Umbilical cord (tissue), 2 donors: Measurements from ENCODE around the gene MS4A1. TPM values are rescaled to one million over a fixed set of nuclear protein-coding genes. Genes with fewer than 3 reads are reported as not detected.
"Not testable (repeated sequence)": the region's sequence is repeated elsewhere in the genome, so short reads cannot be mapped to it uniquely, and the experiment has no call there.

ENCODE experiments used
- DNase-seq: peaks from one replicate; pipeline ENCODE4 v3.0.0-alpha.2; 2015; ENCODE audit warnings: low spot score
- total RNA-seq: library from RNA; depleted of rRNA; stranded (reverse); fragments of >200 nt; gene quantifications from one replicate; pipeline ENCODE4 v1.2.3, GENCODE V29; 2014; ENCODE audit warnings: low replicate concordance; ENCODE audit not compliant: insufficient read depth

The MS4A1 gene
- total RNA-seq, 1 donor from 2014 or later: 6.0 TPM

GRCh38 chr11:60502221-60502775, 46.7 kb downstream of the MS4A1 start:
- no peak for DNase-seq

GRCh38 chr11:60504219-60504905, 48.7 kb downstream of the MS4A1 start:
- DNase-seq: no peak

GRCh38 chr11:60509609-60510008, 54.0 kb downstream of the MS4A1 start:
- DNase-seq: not testable (repeated sequence)

DNA sequence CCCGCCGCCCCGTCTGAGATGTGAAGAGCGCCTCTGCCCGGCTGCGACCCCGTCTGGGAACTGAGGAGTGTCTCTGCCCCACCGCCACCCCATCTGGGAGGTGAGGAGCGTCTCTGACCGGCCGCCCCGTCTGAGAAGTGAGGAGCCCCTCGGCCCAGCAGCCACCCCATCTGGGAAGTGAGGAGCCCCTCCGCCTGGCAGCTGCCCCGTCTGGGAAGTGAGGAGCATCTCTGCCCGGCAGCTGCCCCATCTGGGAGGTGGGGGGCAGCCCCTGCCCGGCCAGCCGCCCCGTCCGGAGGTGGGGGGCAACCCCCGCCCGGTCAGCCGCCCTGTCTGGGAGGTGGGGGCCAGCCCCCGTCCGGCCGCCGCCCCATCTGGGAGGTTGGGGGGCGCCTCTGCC, 54.6 kb downstream of the MS4A1 start:
- not testable (repeated sequence) for DNase-seq

GRCh38 chr11:60511393-60511792, 55.7 kb downstream of the MS4A1 start:
- no peak for DNase-seq

DNA sequence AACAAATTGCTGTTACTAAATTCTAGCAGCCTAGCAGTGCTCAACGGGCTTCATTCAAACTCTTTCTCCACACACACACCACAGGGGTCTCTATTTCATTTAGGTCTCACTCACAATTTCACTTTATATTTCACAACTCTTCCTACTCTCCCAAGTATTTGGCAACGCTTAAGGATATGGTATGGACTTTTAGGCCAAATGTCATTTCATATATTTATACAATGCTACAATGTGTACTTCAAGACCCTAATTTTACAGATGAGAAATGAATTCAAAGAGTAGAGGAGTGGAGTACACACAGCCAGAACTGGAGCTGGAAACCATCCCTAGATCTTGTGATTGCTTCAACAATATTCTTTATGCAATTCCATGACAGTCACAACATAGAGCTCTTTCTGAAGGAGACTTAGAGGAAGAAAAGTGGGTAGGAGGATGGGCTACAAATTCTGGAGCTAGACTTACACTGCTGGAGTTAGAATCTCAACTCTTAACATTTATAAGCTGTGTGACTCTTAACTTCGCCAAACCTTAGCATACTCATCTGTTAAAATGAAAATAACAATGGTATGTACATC, 57.1 kb downstream of the MS4A1 start:
- DNase-seq: no peak

GRCh38 chr11:60513496-60514460, 58.1 kb downstream of the MS4A1 start:
- no peak for DNase-seq

DNA sequence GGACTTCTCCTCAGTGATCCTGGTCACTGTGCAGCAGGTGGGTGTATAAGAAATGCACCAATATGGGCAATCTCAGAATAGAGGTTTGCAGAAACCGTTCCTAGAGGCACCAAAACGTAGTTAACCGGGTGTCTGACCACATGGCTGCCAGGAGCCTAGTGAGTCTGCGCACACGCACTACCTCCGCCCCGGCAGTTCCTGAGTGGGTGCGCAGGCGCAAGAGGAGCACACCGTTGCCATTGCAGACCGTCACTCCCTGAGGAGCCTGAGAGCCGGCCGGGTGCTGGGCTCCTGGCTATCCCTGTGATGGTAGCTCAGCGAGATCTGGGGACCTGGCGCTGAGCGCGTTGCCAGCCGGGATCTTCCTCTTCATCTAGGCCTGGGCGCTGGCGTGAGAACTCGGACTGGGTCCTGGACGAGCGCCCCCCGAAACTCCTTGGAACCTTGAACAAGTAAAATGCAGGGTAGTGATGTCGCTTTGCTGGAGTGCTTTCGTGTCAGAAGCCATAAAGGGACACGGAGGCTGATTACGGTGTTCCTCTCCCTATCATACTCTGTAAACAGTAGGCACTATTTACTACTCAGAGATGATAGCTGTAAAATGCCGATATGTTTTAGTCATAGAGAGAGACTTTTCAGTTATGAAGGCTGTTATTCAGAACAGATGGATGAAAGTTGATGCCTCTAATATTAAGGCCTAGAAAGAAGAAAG, 59.7 kb downstream of the MS4A1 start, which contains the start of gene MS4A13:
MS4A13 (plus strand) TSS at position 249 of the 712 bp plus-strand sequence. CDS start 2,692 bp downstream, outside the sequence.
- DNase-seq: no peak

Other genes with a start within 250 kb of the MS4A1 start
- gene MS4A4E, start 212.7 kb upstream of the MS4A1 start, total RNA-seq: not detected
- 11.6 TPM for gene MS4A4A, start 175.2 kb upstream of the MS4A1 start, total RNA-seq
- not detected for gene MS4A6E, start 128.6 kb upstream of the MS4A1 start, total RNA-seq
- 14.9 TPM for gene MS4A7, start 77.3 kb upstream of the MS4A1 start, total RNA-seq
- gene MS4A14, start 59.4 kb upstream of the MS4A1 start, total RNA-seq: 2.4 TPM
- not detected for gene MS4A5, start 26.3 kb upstream of the MS4A1 start, total RNA-seq
- not detected for gene MS4A12, start 36.9 kb downstream of the MS4A1 start, total RNA-seq
- gene MS4A13, start 59.5 kb downstream of the MS4A1 start, total RNA-seq: 2.2 TPM
- gene MS4A8, start 243.8 kb downstream of the MS4A1 start, total RNA-seq: 4.1 TPM